SK-N-SH treated with all-trans-retinoic acid at 6 μM for 48 hours (cell line): ENCODE measurements around the gene PIEZO1.

Source experiments
- ATAC-seq: fragments of 200-7000 bp; cut with Tn5 transposase; 3 replicates; pipeline ENCODE4 v1.9.1; 2020; ENCODE audit warnings: mild to moderate bottlenecking, moderate library complexity
- ARNTL ChIP-seq: fragments of 450-650 bp; formaldehyde crosslinking; IDR thresholded peaks from 2 replicates; pipeline ENCODE4 v1.5.0; 2020; ENCODE audit warnings: low read depth, mild to moderate bottlenecking, moderate library complexity, borderline replicate concordance
- CREB5 ChIP-seq: fragments of 250-450 bp; sonication (Bioruptor Pico); IDR thresholded peaks from 2 replicates; pipeline ENCODE4 v1.5.1; 2020; ENCODE audit warnings: low read depth, mild to moderate bottlenecking, moderate library complexity
- CSDC2 ChIP-seq: fragments of 250-450 bp; sonication (Bioruptor Pico); IDR thresholded peaks from 2 replicates; pipeline ENCODE4 v1.5.0; 2020; ENCODE audit warnings: mild to moderate bottlenecking, moderate library complexity
- CSRNP3 ChIP-seq: fragments of 250-450 bp; sonication (Bioruptor Pico); IDR thresholded peaks from 2 replicates; pipeline ENCODE4 v1.5.1; 2021; ENCODE audit warnings: mild to moderate bottlenecking, moderate library complexity
- ESRRG ChIP-seq: fragments of 250-450 bp; sonication (Bioruptor Pico); IDR thresholded peaks from 2 replicates; pipeline ENCODE4 v1.6.1; 2021; ENCODE audit warnings: mild to moderate bottlenecking
- GLIS3 ChIP-seq: fragments of 250-450 bp; sonication (Bioruptor Pico); IDR thresholded peaks from 2 replicates; pipeline ENCODE4 v1.5.0; 2020; ENCODE audit warnings: mild to moderate bottlenecking, moderate library complexity
- ISL1 ChIP-seq: fragments of 250-450 bp; sonication (Bioruptor Pico); IDR thresholded peaks from 2 replicates; pipeline ENCODE4 v2.1.2; 2022; ENCODE audit warnings: mild to moderate bottlenecking, moderate library complexity
- PATZ1 ChIP-seq: fragments of 250-450 bp; sonication (Bioruptor Pico); IDR thresholded peaks from 2 replicates; pipeline ENCODE4 v1.8.0; 2020; ENCODE audit warnings: mild to moderate bottlenecking, moderate library complexity, borderline replicate concordance
- POU6F1 ChIP-seq: fragments of 250-450 bp; sonication (Bioruptor Pico); IDR thresholded peaks from 2 replicates; pipeline ENCODE4 v1.8.0; 2021; ENCODE audit warnings: low read depth, mild to moderate bottlenecking, moderate library complexity, borderline replicate concordance
- RARB ChIP-seq: fragments of 250-450 bp; sonication (Bioruptor Pico); IDR thresholded peaks from 2 replicates; pipeline ENCODE4 v1.8.0; 2021; ENCODE audit warnings: mild to moderate bottlenecking, moderate library complexity
- SNAI2 ChIP-seq: fragments of 250-450 bp; sonication (Bioruptor Pico); IDR thresholded peaks from 2 replicates; pipeline ENCODE4 v1.5.0; 2020; ENCODE audit warnings: mild to moderate bottlenecking, moderate library complexity
- TCF4 ChIP-seq: fragments of 250-450 bp; sonication (Bioruptor Pico); IDR thresholded peaks from 2 replicates; pipeline ENCODE4 v1.8.0; 2021; ENCODE audit warnings: mild to moderate bottlenecking, moderate library complexity, borderline replicate concordance
- TOX ChIP-seq: fragments of 250-450 bp; sonication (Bioruptor Pico); IDR thresholded peaks from 2 replicates; pipeline ENCODE4 v1.8.0; 2021; ENCODE audit warnings: mild to moderate bottlenecking, moderate library complexity, borderline replicate concordance
- TSHZ2 ChIP-seq: fragments of 250-450 bp; sonication (Bioruptor Pico); IDR thresholded peaks from 2 replicates; pipeline ENCODE4 v1.5.0; 2020; ENCODE audit warnings: mild to moderate bottlenecking, moderate library complexity
- ZC3H10 ChIP-seq: fragments of 250-450 bp; sonication (Bioruptor Pico); IDR thresholded peaks from 2 replicates; pipeline ENCODE4 v1.5.1; 2021; ENCODE audit warnings: mild to moderate bottlenecking, moderate library complexity
- ZFP3 ChIP-seq: fragments of 250-450 bp; sonication (Bioruptor Pico); IDR thresholded peaks from 2 replicates; pipeline ENCODE4 v1.5.0; 2020; ENCODE audit warnings: mild to moderate bottlenecking, moderate library complexity
- ZFP30 ChIP-seq: fragments of 450-650 bp; formaldehyde crosslinking; IDR thresholded peaks from 2 replicates; pipeline ENCODE4 v1.5.0; 2022; ENCODE audit warnings: mild to moderate bottlenecking, moderate library complexity
- ZNF565 ChIP-seq: fragments of 450-650 bp; formaldehyde crosslinking; conservative IDR thresholded peaks from 2 replicates; pipeline ENCODE4 v1.5.0; 2020; ENCODE audit warnings: low read depth, mild to moderate bottlenecking, moderate library complexity
- ZNF70 ChIP-seq: fragments of 450-650 bp; formaldehyde crosslinking; IDR thresholded peaks from 2 replicates; pipeline ENCODE4 v1.5.0; 2020; ENCODE audit warnings: mild to moderate bottlenecking, moderate library complexity
- ZNF8 ChIP-seq: fragments of 450-650 bp; formaldehyde crosslinking; IDR thresholded peaks from 2 replicates; pipeline ENCODE4 v1.5.0; 2020; ENCODE audit warnings: mild to moderate bottlenecking, moderate library complexity

Gene PIEZO1

GRCh38 chr16:88698646-88699045 is 86.4 kb downstream of the PIEZO1 start:
- no peak for TF ChIP-seq ZC3H10 (CRISPR knock-in tag)
- TF ChIP-seq PATZ1: no peak
- TF ChIP-seq GLIS3 (CRISPR knock-in tag): no peak
- TF ChIP-seq TOX: no peak
- no peak for TF ChIP-seq ZFP3 (CRISPR knock-in tag)
- no peak for TF ChIP-seq CSRNP3
- TF ChIP-seq RARB: no peak
- no peak for TF ChIP-seq ZNF8
- no peak for TF ChIP-seq ESRRG
- TF ChIP-seq ZNF70: no peak
- no peak for ATAC-seq

- no peak for ATAC-seq
- TF ChIP-seq GLIS3 (CRISPR knock-in tag): no peak
- TF ChIP-seq POU6F1: no peak
- TF ChIP-seq TCF4 (CRISPR knock-in tag): no peak
- TF ChIP-seq ARNTL (CRISPR knock-in tag): no peak
Measured at GRCh38 chr16:88697831-88698615, 87.0 kb downstream of the PIEZO1 start.

- ATAC-seq: no peak
- TF ChIP-seq ZNF565 (CRISPR knock-in tag): no peak
- no peak for TF ChIP-seq TOX
- no peak for TF ChIP-seq ZC3H10 (CRISPR knock-in tag)
- no peak for TF ChIP-seq TSHZ2 (CRISPR knock-in tag)
- no peak for TF ChIP-seq TCF4 (CRISPR knock-in tag)
- TF ChIP-seq PATZ1: no peak
- TF ChIP-seq POU6F1: no peak
- no peak for TF ChIP-seq ISL1 (CRISPR knock-in tag)
- no peak for TF ChIP-seq ESRRG
- TF ChIP-seq SNAI2 (CRISPR knock-in tag): no peak
- TF ChIP-seq CREB5: no peak
- TF ChIP-seq CSDC2 (CRISPR knock-in tag): no peak
- no peak for TF ChIP-seq ZFP30
- TF ChIP-seq ARNTL (CRISPR knock-in tag): no peak
- TF ChIP-seq, all 23 proteins: peak for 0
Measured at GRCh38 chr16:88697116-88697830, 87.7 kb downstream of the PIEZO1 start.
